K562 (cell line): ENCODE measurements around the gene MTHFS. TPM values are rescaled to one million over a fixed set of nuclear protein-coding genes. Genes with fewer than 3 reads are reported as not detected.
A peak's percentile ranks its signal among the peaks of the same experiment; 100 is the strongest.

Experiments used
- AFF4 ChIP-seq: sonication (generic); formaldehyde crosslinking; IDR thresholded peaks from 2 replicates; pipeline ENCODE4 v1.8.0; 2023; ENCODE audit warnings: mild to moderate bottlenecking, missing genetic modification reagents
- PHTF2 ChIP-seq: fragments of 250-450 bp; sonication (Bioruptor Pico); IDR thresholded peaks from 2 replicates; pipeline ENCODE4 v1.5.0; 2021; ENCODE audit warnings: mild to moderate bottlenecking
- ZBTB40 ChIP-seq, 2 experiments: fragments of 450-650 bp in 1 of 2; sonication (generic) in 1 of 2; formaldehyde crosslinking in 1 of 2; IDR thresholded peaks; 2 replicates each; pipeline versions ENCODE4 v1.7.1 to v1.9.0; 2016 to 2022; ENCODE audit warnings: inconsistent platforms in 1 of 2, mild to moderate bottlenecking in 1 of 2, missing genetic modification reagents in 1 of 2
- polyA plus RNA-seq, 8 experiments: library from polyadenylated mRNA; depleted of rRNA in 4 of 8; stranded (reverse) in 5 of 8; unstranded in 3 of 8; fragments of >200 nt; fragmentation: Nextera tagmentation in 2 of 8; fragmentation: Illumina TruSeq in 1 of 8; extraction: Ambion mirVana in 2 of 8; extraction: Trizol in 1 of 8; gene quantifications; 2 replicates each; pipeline versions ENCODE4 v1.2.1 to v1.2.3, GENCODE V29; 2011 to 2014; ENCODE audit warnings: inconsistent platforms in 1 of 8, missing spikeins in 1 of 8
- total RNA-seq, 7 experiments: library from RNA; depleted of rRNA in 6 of 7; stranded (reverse); fragments of >200 nt in 6 of 7; fragmentation: Illumina TruSeq in 2 of 7; extraction: Trizol in 2 of 7; gene quantifications; 2 replicates each; pipeline versions ENCODE4 v1.2.1 to v1.2.3, GENCODE V29; 2011 to 2021; ENCODE audit warnings: low replicate concordance in 1 of 7
- TF ChIP-seq, protein P1 (sequence below), 2 experiments: fragments of 450-650 bp; formaldehyde crosslinking in 1 of 2; IDR thresholded peaks; 2 replicates each; pipeline versions ENCODE4 v1.4.0 to v1.6.1; 2014 to 2020; ENCODE audit warnings: mild to moderate bottlenecking in 2 of 2, borderline replicate concordance in 1 of 2, low read depth in 1 of 2

MTHFS gene
- total and polyA plus RNA-seq, 9 of the 15 experiments (the other 6 are each of a cell fraction or from before 2014, with no cell fraction given), result 17.8 to 79.3 (median 41.7) TPM

- TF ChIP-seq ZBTB40 (IDR thresholded peaks at IDR 0.05) (no peak), ZBTB40 (CRISPR knock-in tag; IDR thresholded peaks at IDR 0.05) (no peak), AFF4 (CRISPR knock-in tag) (peak; percentile 30; the same call in 1 of the 2 replicates), PHTF2 (CRISPR knock-in tag) (no peak)
- TF ChIP-seq, protein P1, sequence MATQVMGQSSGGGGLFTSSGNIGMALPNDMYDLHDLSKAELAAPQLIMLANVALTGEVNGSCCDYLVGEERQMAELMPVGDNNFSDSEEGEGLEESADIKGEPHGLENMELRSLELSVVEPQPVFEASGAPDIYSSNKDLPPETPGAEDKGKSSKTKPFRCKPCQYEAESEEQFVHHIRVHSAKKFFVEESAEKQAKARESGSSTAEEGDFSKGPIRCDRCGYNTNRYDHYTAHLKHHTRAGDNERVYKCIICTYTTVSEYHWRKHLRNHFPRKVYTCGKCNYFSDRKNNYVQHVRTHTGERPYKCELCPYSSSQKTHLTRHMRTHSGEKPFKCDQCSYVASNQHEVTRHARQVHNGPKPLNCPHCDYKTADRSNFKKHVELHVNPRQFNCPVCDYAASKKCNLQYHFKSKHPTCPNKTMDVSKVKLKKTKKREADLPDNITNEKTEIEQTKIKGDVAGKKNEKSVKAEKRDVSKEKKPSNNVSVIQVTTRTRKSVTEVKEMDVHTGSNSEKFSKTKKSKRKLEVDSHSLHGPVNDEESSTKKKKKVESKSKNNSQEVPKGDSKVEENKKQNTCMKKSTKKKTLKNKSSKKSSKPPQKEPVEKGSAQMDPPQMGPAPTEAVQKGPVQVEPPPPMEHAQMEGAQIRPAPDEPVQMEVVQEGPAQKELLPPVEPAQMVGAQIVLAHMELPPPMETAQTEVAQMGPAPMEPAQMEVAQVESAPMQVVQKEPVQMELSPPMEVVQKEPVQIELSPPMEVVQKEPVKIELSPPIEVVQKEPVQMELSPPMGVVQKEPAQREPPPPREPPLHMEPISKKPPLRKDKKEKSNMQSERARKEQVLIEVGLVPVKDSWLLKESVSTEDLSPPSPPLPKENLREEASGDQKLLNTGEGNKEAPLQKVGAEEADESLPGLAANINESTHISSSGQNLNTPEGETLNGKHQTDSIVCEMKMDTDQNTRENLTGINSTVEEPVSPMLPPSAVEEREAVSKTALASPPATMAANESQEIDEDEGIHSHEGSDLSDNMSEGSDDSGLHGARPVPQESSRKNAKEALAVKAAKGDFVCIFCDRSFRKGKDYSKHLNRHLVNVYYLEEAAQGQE (IDR thresholded peaks at IDR 0.05; ENCODE audit: borderline replicate concordance), result no peak
- TF ChIP-seq, protein P1 (CRISPR knock-in tag; IDR thresholded peaks at IDR 0.05; ENCODE audit: low read depth), result no peak
Observed at GRCh38 chr15:79923079-79923514, 26.3 kb upstream of the MTHFS start (continued).
